Mesenchymal stem cell (in vitro differentiated cells and primary cell): ENCODE results near the gene GAS7.

Experiments used
- DNase-seq: peaks from one replicate; pipeline ENCODE4 v3.0.0-alpha.2; 2013
- H2AFZ ChIP-seq: one replicate; pipeline ENCODE4 v1.6.1; 2013; ENCODE audit warnings: low read depth, mild to moderate bottlenecking, control low read depth, inconsistent platforms, low read length, moderate library complexity
- H2AK5ac ChIP-seq: 2 replicates; pipeline ENCODE4 v1.6.1; 2013; ENCODE audit warnings: low read length, moderate library complexity, mild to moderate bottlenecking, inconsistent platforms; ENCODE audit not compliant: severe bottlenecking
- H2BK120ac ChIP-seq: one replicate; pipeline ENCODE4 v1.6.1; 2013; ENCODE audit warnings: low read depth, mild to moderate bottlenecking, inconsistent platforms, low read length, moderate library complexity
- H2BK12ac ChIP-seq, 2 experiments: one replicate each; pipeline ENCODE4 v1.6.1; 2013; ENCODE audit warnings: inconsistent platforms in 2 of 2, low read length in 2 of 2, mild to moderate bottlenecking in 2 of 2, moderate library complexity in 2 of 2, control low read depth in 1 of 2
- H2BK15ac ChIP-seq: one replicate; pipeline ENCODE4 v1.6.1; 2013; ENCODE audit warnings: mild to moderate bottlenecking, low read depth, inconsistent platforms; ENCODE audit not compliant: poor library complexity, severe bottlenecking
- H2BK5ac ChIP-seq: 2 replicates; pipeline ENCODE4 v1.6.1; 2013; ENCODE audit warnings: low read depth, mild to moderate bottlenecking, low read length, control low read depth, inconsistent platforms; ENCODE audit not compliant: poor library complexity, severe bottlenecking
- H3K14ac ChIP-seq, 2 experiments: one replicate each; pipeline ENCODE4 v1.6.1; 2013; ENCODE audit warnings: inconsistent platforms in 2 of 2, low read length in 2 of 2, control low read depth in 1 of 2, mild to moderate bottlenecking in 1 of 2, moderate library complexity in 1 of 2
- H3K18ac ChIP-seq, 2 experiments: one replicate each; pipeline ENCODE4 v1.6.1; 2013; ENCODE audit warnings: inconsistent platforms in 2 of 2, low read length in 2 of 2, control low read depth in 1 of 2, low read depth in 1 of 2, mild to moderate bottlenecking in 1 of 2
- H3K23ac ChIP-seq, 2 experiments: one replicate each; pipeline ENCODE4 v1.6.1; 2013; ENCODE audit warnings: inconsistent platforms in 2 of 2, low read length in 2 of 2, mild to moderate bottlenecking in 2 of 2, moderate library complexity in 2 of 2, control low read depth in 1 of 2
- H3K27ac ChIP-seq: 2 replicates; pipeline ENCODE4 v1.5.1; 2013; ENCODE audit warnings: mild to moderate bottlenecking, moderate library complexity, low read length, control low read depth, inconsistent platforms; ENCODE audit not compliant: poor library complexity, severe bottlenecking
- H3K27me3 ChIP-seq, 2 experiments: 2 replicates each; pipeline versions ENCODE4 v1.6.1 to v1.7.0; 2013; ENCODE audit warnings: low read length in 2 of 2, mild to moderate bottlenecking in 2 of 2, moderate library complexity in 2 of 2, control low read depth in 1 of 2, inconsistent platforms in 1 of 2; ENCODE audit not compliant: control insufficient read depth in 1 of 2, insufficient read depth in 1 of 2
- H3K36me3 ChIP-seq, 2 experiments: 2 replicates each; pipeline versions ENCODE4 v1.6.1 to v1.7.0; 2013; ENCODE audit warnings: low read length in 2 of 2, control low read depth in 1 of 2, inconsistent platforms in 1 of 2, low read depth in 1 of 2, mild to moderate bottlenecking in 1 of 2; ENCODE audit not compliant: insufficient read depth in 2 of 2, control insufficient read depth in 1 of 2
- H3K4ac ChIP-seq, 2 experiments: one replicate each; pipeline ENCODE4 v1.6.1; 2013; ENCODE audit warnings: inconsistent platforms in 2 of 2, low read length in 2 of 2, mild to moderate bottlenecking in 2 of 2, moderate library complexity in 2 of 2, control low read depth in 1 of 2, low read depth in 1 of 2
- H3K4me1 ChIP-seq: 2 replicates; pipeline ENCODE4 v1.6.1; 2013; ENCODE audit warnings: low read depth, low read length, control low read depth; ENCODE audit not compliant: control insufficient read depth, insufficient read depth
- H3K4me2 ChIP-seq: 2 replicates; pipeline ENCODE4 v1.6.1; 2013; ENCODE audit warnings: low read length, mild to moderate bottlenecking, inconsistent platforms; ENCODE audit not compliant: poor library complexity, severe bottlenecking
- H3K4me3 ChIP-seq, 2 experiments: 2 replicates each; pipeline versions ENCODE4 v1.5.1 to v1.7.0; 2013; ENCODE audit warnings: low read length in 2 of 2, mild to moderate bottlenecking in 2 of 2, control low read depth in 1 of 2, low read depth in 1 of 2; ENCODE audit not compliant: insufficient read depth in 1 of 2
- H3K79me1 ChIP-seq: replicated peaks from 2 replicates; pipeline ENCODE4 v1.6.1; 2013; ENCODE audit warnings: mild to moderate bottlenecking, control low read depth, low read length, inconsistent platforms; ENCODE audit not compliant: poor library complexity, severe bottlenecking
- H3K9ac ChIP-seq: 2 replicates; pipeline ENCODE4 v1.7.0; 2013; ENCODE audit warnings: mild to moderate bottlenecking, low read length, moderate library complexity
- H3K9me3 ChIP-seq: 2 replicates; pipeline ENCODE4 v1.7.0; 2013; ENCODE audit warnings: mild to moderate bottlenecking, low read length; ENCODE audit not compliant: control insufficient read depth
- H4K8ac ChIP-seq: one replicate; pipeline ENCODE4 v1.6.1; 2013; ENCODE audit warnings: inconsistent platforms, mild to moderate bottlenecking, low read length, moderate library complexity
- H4K91ac ChIP-seq: one replicate; pipeline ENCODE4 v1.6.1; 2013; ENCODE audit warnings: mild to moderate bottlenecking, low read length, inconsistent platforms
- WGBS: methylation state at CpG from one replicate; pipeline ENCODE4 v1.1.7; 2013; ENCODE audit warnings: mixed read lengths; 5-methylcytosine and 5-hydroxymethylcytosine counted together

The GAS7 gene

GRCh38 chr17:9916108-9916507 is 282.3 kb downstream of the GAS7 start:
- H3K18ac ChIP-seq: no peak overlapping the region
- no peak overlapping the region for H2AK5ac ChIP-seq
- H2BK12ac ChIP-seq: no peak overlapping the region
- H3K9ac ChIP-seq: no peak overlapping the region
- H3K79me1 ChIP-seq: no peaks in the 10 kb centered on the region
- no peaks in the 10 kb centered on the region for H3K9me3 ChIP-seq
- no peaks in the 10 kb centered on the region for H3K27me3 ChIP-seq
- no peak overlapping the region for H3K27ac ChIP-seq
- H4K8ac ChIP-seq: no peak overlapping the region
- no peak overlapping the region for H2BK5ac ChIP-seq
- no peak for DNase-seq
- H3K36me3 ChIP-seq: peaks cover 34 to 79% of the 10 kb centered on the region in 2 experiments
- H3K4me3 ChIP-seq: no peak overlapping the region
- H3K4me1 ChIP-seq: no peaks in the 10 kb centered on the region
- H2AFZ ChIP-seq: no peak overlapping the region
- H2BK15ac ChIP-seq: no peak overlapping the region
- H3K23ac ChIP-seq: no peak overlapping the region
- no peak overlapping the region for H3K4me2 ChIP-seq
- H3K4ac ChIP-seq: no peak overlapping the region
- 93% methylated on average over 8 of the region's 8 CpGs for WGBS
- no peak overlapping the region for H2BK120ac ChIP-seq
- H4K91ac ChIP-seq: no peak overlapping the region
- H3K14ac ChIP-seq: no peak overlapping the region

GRCh38 chr17:9913476-9913875 is 284.9 kb downstream of the GAS7 start:
- peaks cover 3% of the 10 kb centered on the region for H3K4me1 ChIP-seq
- no peak overlapping the region for H3K23ac ChIP-seq
- H3K79me1 ChIP-seq: no peaks in the 10 kb centered on the region
- H2BK120ac ChIP-seq: no peak overlapping the region
- H4K91ac ChIP-seq: no peak overlapping the region
- no peak overlapping the region for H3K18ac ChIP-seq
- no peak overlapping the region for H3K4ac ChIP-seq
- no peak overlapping the region for H2BK12ac ChIP-seq
- WGBS: 98% methylated on average over 5 of the region's 5 CpGs
- H2AFZ ChIP-seq: no peak overlapping the region
- DNase-seq: no peak
- H3K36me3 ChIP-seq: peaks cover 28 to 54% of the 10 kb centered on the region in 2 experiments
- H3K4me2 ChIP-seq: no peak overlapping the region
- peaks cover 0 to 5% of the 10 kb centered on the region in 2 experiments for H3K27me3 ChIP-seq
- H3K9me3 ChIP-seq: no peaks in the 10 kb centered on the region
- no peak overlapping the region for H3K9ac ChIP-seq
- no peak overlapping the region for H2BK5ac ChIP-seq
- H4K8ac ChIP-seq: no peak overlapping the region
- H3K14ac ChIP-seq: no peak overlapping the region
- no peak overlapping the region for H2AK5ac ChIP-seq
- H3K4me3 ChIP-seq: no peak overlapping the region
- no peak overlapping the region for H2BK15ac ChIP-seq
- H3K27ac ChIP-seq: no peak overlapping the region

GRCh38 chr17:9912121-9913099 is 286.0 kb downstream of the GAS7 start:
- WGBS: 92% methylated on average over 15 of the region's 18 CpGs
- Histone ChIP-seq H3K79me1 (no peaks in the 10 kb centered on the region), H3K14ac (no peak overlapping the region), H3K4me1 (peaks cover 11% of the 10 kb centered on the region), H3K4me3 (no peak overlapping the region), H3K27ac (no peak overlapping the region), H3K23ac (no peak overlapping the region), H3K4ac (no peak overlapping the region), H2AK5ac (no peak overlapping the region), H4K91ac (no peak overlapping the region), H3K9me3 (no peaks in the 10 kb centered on the region), H2BK120ac (no peak overlapping the region), H3K36me3 (peaks cover 23 to 44% of the 10 kb centered on the region in 2 experiments), H4K8ac (no peak overlapping the region), H2BK15ac (no peak overlapping the region), H2BK5ac (no peak overlapping the region), H3K27me3 (peaks cover 0 to 9% of the 10 kb centered on the region in 2 experiments), H2BK12ac (no peak overlapping the region), H3K18ac (peak overlapping the region in 1 of 2 experiments; percentile 54), H2AFZ (no peak overlapping the region), H3K9ac (no peak overlapping the region), H3K4me2 (no peak overlapping the region)
- DNase-seq: no peak

GRCh38 chr17:9911089-9911488 is 287.3 kb downstream of the GAS7 start:
- no peak overlapping the region for H3K23ac ChIP-seq
- H3K4me2 ChIP-seq: no peak overlapping the region
- 87% methylated on average over 12 of the region's 12 CpGs for WGBS
- no peak overlapping the region for H2BK5ac ChIP-seq
- H3K27me3 ChIP-seq: peaks cover 0 to 9% of the 10 kb centered on the region in 2 experiments
- H3K36me3 ChIP-seq: peaks cover 10 to 30% of the 10 kb centered on the region in 2 experiments
- H2AK5ac ChIP-seq: no peak overlapping the region
- no peak overlapping the region for H4K8ac ChIP-seq
- no peak overlapping the region for H2BK120ac ChIP-seq
- H2AFZ ChIP-seq: no peak overlapping the region
- peaks cover 14% of the 10 kb centered on the region for H3K4me1 ChIP-seq
- no peak overlapping the region for H3K4me3 ChIP-seq
- H3K79me1 ChIP-seq: no peaks in the 10 kb centered on the region
- H3K18ac ChIP-seq: peak overlapping the region in 1 of 2 experiments; percentile 34
- no peak overlapping the region for H3K9ac ChIP-seq
- H3K27ac ChIP-seq: no peak overlapping the region
- H3K9me3 ChIP-seq: no peaks in the 10 kb centered on the region
- no peak overlapping the region for H3K4ac ChIP-seq
- DNase-seq: no peak
- peak overlapping the region; percentile 35 for H4K91ac ChIP-seq
- no peak overlapping the region for H2BK12ac ChIP-seq
- H2BK15ac ChIP-seq: no peak overlapping the region
- H3K14ac ChIP-seq: no peak overlapping the region
